Trophoblast cell (in vitro differentiated cells and primary cell): ENCODE results near the gene ATP8B3.

Experiments used
- DNase-seq, 2 donors: peaks; one replicate each; pipeline ENCODE4 v3.0.0-alpha.2; 2016
- H2AFZ ChIP-seq: 2 replicates; pipeline ENCODE4 v1.6.1; 2013; ENCODE audit warnings: low read length, moderate library complexity, mild to moderate bottlenecking; ENCODE audit not compliant: insufficient read depth, poor library complexity
- H2AK5ac ChIP-seq: 2 replicates; pipeline ENCODE4 v1.6.1; 2013; ENCODE audit warnings: mild to moderate bottlenecking, low read length
- H2BK120ac ChIP-seq: 2 replicates; pipeline ENCODE4 v1.6.1; 2013; ENCODE audit warnings: low read length, mild to moderate bottlenecking, moderate library complexity; ENCODE audit not compliant: insufficient read depth, poor library complexity
- H2BK12ac ChIP-seq: 2 replicates; pipeline ENCODE4 v1.6.1; 2013; ENCODE audit warnings: mild to moderate bottlenecking, low read length, moderate library complexity
- H2BK5ac ChIP-seq: 2 replicates; pipeline ENCODE4 v1.6.1; 2013; ENCODE audit warnings: low read length, low read depth, moderate library complexity, mild to moderate bottlenecking; ENCODE audit not compliant: poor library complexity
- H3K14ac ChIP-seq: 2 replicates; pipeline ENCODE4 v1.6.1; 2013; ENCODE audit warnings: mild to moderate bottlenecking, low read length
- H3K18ac ChIP-seq: 2 replicates; pipeline ENCODE4 v1.6.1; 2013; ENCODE audit warnings: mild to moderate bottlenecking, low read length
- H3K23ac ChIP-seq: 2 replicates; pipeline ENCODE4 v1.6.1; 2013; ENCODE audit warnings: low read length
- H3K27ac ChIP-seq: 2 replicates; pipeline ENCODE4 v1.5.1; 2013; ENCODE audit warnings: low read depth, mild to moderate bottlenecking, inconsistent platforms, low read length, moderate library complexity
- H3K27me3 ChIP-seq: 2 replicates; pipeline ENCODE4 v1.6.1; 2013; ENCODE audit warnings: inconsistent platforms, mild to moderate bottlenecking, low read length, moderate library complexity; ENCODE audit not compliant: insufficient read depth
- H3K36me3 ChIP-seq, 2 experiments: 1 replicate in 1 of 2; 2 replicates in 1 of 2; pipeline ENCODE4 v1.6.1; 2013; ENCODE audit warnings: low read length in 2 of 2, mild to moderate bottlenecking in 2 of 2, moderate library complexity in 1 of 2; ENCODE audit not compliant: insufficient read depth in 2 of 2, control insufficient read depth in 1 of 2
- H3K4ac ChIP-seq: 2 replicates; pipeline ENCODE4 v1.6.1; 2013; ENCODE audit warnings: low read depth, mild to moderate bottlenecking, low read length, moderate library complexity
- H3K4me1 ChIP-seq, 2 experiments: 1 replicate in 1 of 2; 2 replicates in 1 of 2; pipeline ENCODE4 v1.6.1; 2013; ENCODE audit warnings: low read length in 2 of 2, mild to moderate bottlenecking in 2 of 2, moderate library complexity in 1 of 2; ENCODE audit not compliant: insufficient read depth in 2 of 2, control insufficient read depth in 1 of 2
- H3K4me2 ChIP-seq: 2 replicates; pipeline ENCODE4 v1.6.1; 2013; ENCODE audit warnings: inconsistent platforms, mild to moderate bottlenecking, low read length, moderate library complexity
- H3K4me3 ChIP-seq: 2 replicates; pipeline ENCODE4 v1.5.1; 2013; ENCODE audit warnings: mild to moderate bottlenecking, low read depth, low read length, inconsistent platforms
- H3K79me1 ChIP-seq: one replicate; pipeline ENCODE4 v1.6.1; 2013; ENCODE audit warnings: low read length
- H3K79me2 ChIP-seq: 2 replicates; pipeline ENCODE4 v1.6.1; 2013; ENCODE audit warnings: low read length, mild to moderate bottlenecking; ENCODE audit not compliant: control insufficient read depth, insufficient read depth, poor library complexity
- H3K9ac ChIP-seq: 2 replicates; pipeline ENCODE4 v1.6.1; 2013; ENCODE audit warnings: mild to moderate bottlenecking, low read length
- H3K9me3 ChIP-seq: 2 replicates; pipeline ENCODE4 v1.6.1; 2013; ENCODE audit warnings: low read depth, mild to moderate bottlenecking, control low read depth, inconsistent platforms, low read length; ENCODE audit not compliant: insufficient read depth
- H4K12ac ChIP-seq: 2 replicates; pipeline ENCODE4 v1.6.1; 2013; ENCODE audit warnings: low read depth, mild to moderate bottlenecking, low read length, moderate library complexity
- H4K8ac ChIP-seq: 2 replicates; pipeline ENCODE4 v1.6.1; 2013; ENCODE audit warnings: low read depth, mild to moderate bottlenecking, low read length, moderate library complexity
- H4K91ac ChIP-seq: one replicate; pipeline ENCODE4 v1.6.1; 2013; ENCODE audit warnings: low read depth, mild to moderate bottlenecking, low read length, moderate library complexity
- WGBS: extraction: QIAGEN DNeasy Blood & Tissue Kit; methylation state at CpG from one replicate; pipeline ENCODE4 v1.1.7; 2013; ENCODE audit warnings: missing lambda C conversion rate; ENCODE audit not compliant: insufficient read length, insufficient coverage; ENCODE audit errors: extremely low coverage; 5-methylcytosine and 5-hydroxymethylcytosine counted together

ATP8B3 gene

GRCh38 chr19:1832046-1832663 is 20.1 kb upstream of the ATP8B3 start:
- H3K27me3 ChIP-seq = no peaks in the 10 kb centered on the region
- no peak overlapping the region for H3K23ac ChIP-seq
- H2AK5ac ChIP-seq = no peak overlapping the region
- no CpG with 5 or more reads among the region's 26 CpGs for WGBS
- H3K27ac ChIP-seq = no peak overlapping the region
- H3K9me3 ChIP-seq = no peaks in the 10 kb centered on the region
- peaks cover 2% of the 10 kb centered on the region for H3K79me1 ChIP-seq
- H3K79me2 ChIP-seq = peaks cover 4% of the 10 kb centered on the region
- no peak overlapping the region for H2BK12ac ChIP-seq
- H2BK5ac ChIP-seq = no peak overlapping the region
- H3K4me3 ChIP-seq = no peak overlapping the region
- no peak overlapping the region for H3K4me2 ChIP-seq
- H4K12ac ChIP-seq = no peak overlapping the region
- H3K36me3 ChIP-seq = peaks cover 41 to 51% of the 10 kb centered on the region in 2 experiments
- H2BK120ac ChIP-seq = no peak overlapping the region
- no peak overlapping the region for H3K9ac ChIP-seq
- H3K18ac ChIP-seq = no peak overlapping the region
- H2AFZ ChIP-seq = no peak overlapping the region
- DNase-seq = peak; percentile 67 to 72
- peaks cover 4 to 5% of the 10 kb centered on the region in 2 experiments for H3K4me1 ChIP-seq
- H4K8ac ChIP-seq = no peak overlapping the region
- H3K14ac ChIP-seq = no peak overlapping the region
- H4K91ac ChIP-seq = no peak overlapping the region
- no peak overlapping the region for H3K4ac ChIP-seq

- Histone ChIP-seq H3K27me3 (no peaks in the 10 kb centered on the region), H2BK120ac (no peak overlapping the region), H2AFZ (no peak overlapping the region), H3K36me3 (peaks cover 48 to 58% of the 10 kb centered on the region in 2 experiments), H3K14ac (no peak overlapping the region), H2BK12ac (no peak overlapping the region), H3K27ac (no peak overlapping the region), H3K18ac (no peak overlapping the region), H3K9me3 (no peaks in the 10 kb centered on the region), H4K8ac (no peak overlapping the region), H3K4me2 (no peak overlapping the region), H2AK5ac (no peak overlapping the region), H3K4me1 (peaks cover 0 to 2% of the 10 kb centered on the region in 2 experiments), H4K91ac (no peak overlapping the region), H3K4me3 (no peak overlapping the region), H3K79me2 (peaks cover 2% of the 10 kb centered on the region), H3K23ac (no peak overlapping the region), H3K4ac (no peak overlapping the region), H3K79me1 (no peaks in the 10 kb centered on the region), H3K9ac (no peak overlapping the region), H4K12ac (no peak overlapping the region), H2BK5ac (no peak overlapping the region)
- WGBS = no CpG with 5 or more reads among the region's 11 CpGs
- DNase-seq = no peak
These were observed 18.9 kb upstream of the ATP8B3 start for GRCh38 chr19:1830978-1831377.

GRCh38 chr19:1830568-1830967 is 18.5 kb upstream of the ATP8B3 start:
- Histone ChIP-seq H2BK120ac (no peak overlapping the region), H2AFZ (no peak overlapping the region)

GRCh38 chr19:1829958-1830357 is 17.9 kb upstream of the ATP8B3 start:
- no peak overlapping the region for H2BK5ac ChIP-seq
- H3K36me3 ChIP-seq = peaks cover 52 to 60% of the 10 kb centered on the region in 2 experiments
- DNase-seq = no peak
- no peaks in the 10 kb centered on the region for H3K79me1 ChIP-seq
- H3K4me2 ChIP-seq = no peak overlapping the region
- no peak overlapping the region for H2AK5ac ChIP-seq
- H3K23ac ChIP-seq = no peak overlapping the region
- H2BK120ac ChIP-seq = no peak overlapping the region
- H3K4me1 ChIP-seq = no peaks in the 10 kb centered on the region
- H3K18ac ChIP-seq = no peak overlapping the region
- no peak overlapping the region for H3K9ac ChIP-seq
- no peak overlapping the region for H4K12ac ChIP-seq
- no peaks in the 10 kb centered on the region for H3K9me3 ChIP-seq
- no peak overlapping the region for H2BK12ac ChIP-seq
- H3K4me3 ChIP-seq = no peak overlapping the region
- no peak overlapping the region for H3K4ac ChIP-seq
- no peak overlapping the region for H4K91ac ChIP-seq
- H3K79me2 ChIP-seq = no peaks in the 10 kb centered on the region
- H2AFZ ChIP-seq = no peak overlapping the region
- H3K27ac ChIP-seq = no peak overlapping the region
- no CpG with 5 or more reads among the region's 11 CpGs for WGBS
- no peak overlapping the region for H3K14ac ChIP-seq
- H3K27me3 ChIP-seq = no peaks in the 10 kb centered on the region
- H4K8ac ChIP-seq = no peak overlapping the region

More at GRCh38 chr19:1830568-1830967, 18.5 kb upstream of the ATP8B3 start:
- peaks cover 0 to under 1% of the 10 kb centered on the region in 2 experiments for H3K4me1 ChIP-seq
- no peak overlapping the region for H4K91ac ChIP-seq
- H4K8ac ChIP-seq = no peak overlapping the region
- H3K36me3 ChIP-seq = peaks cover 52 to 61% of the 10 kb centered on the region in 2 experiments
- H2BK5ac ChIP-seq = no peak overlapping the region
- H2AK5ac ChIP-seq = no peak overlapping the region
- H3K27me3 ChIP-seq = no peaks in the 10 kb centered on the region
- H3K23ac ChIP-seq = no peak overlapping the region
- no peaks in the 10 kb centered on the region for H3K79me2 ChIP-seq
- no peak overlapping the region for H2BK12ac ChIP-seq
- H3K14ac ChIP-seq = no peak overlapping the region
- no peak overlapping the region for H3K4me3 ChIP-seq
- no peaks in the 10 kb centered on the region for H3K79me1 ChIP-seq
- H3K9me3 ChIP-seq = no peaks in the 10 kb centered on the region
- H3K4me2 ChIP-seq = no peak overlapping the region
- no CpG with 5 or more reads among the region's 15 CpGs for WGBS
- no peak overlapping the region for H3K27ac ChIP-seq
- no peak overlapping the region for H4K12ac ChIP-seq
- H3K9ac ChIP-seq = no peak overlapping the region
- DNase-seq = no peak
- H3K18ac ChIP-seq = no peak overlapping the region
- no peak overlapping the region for H3K4ac ChIP-seq
